ENCODE results near the gene SVEP1. TPM values are rescaled to one million over a fixed set of nuclear protein-coding genes. Genes with fewer than 3 reads are reported as not detected.

Gene SVEP1
- 16.2 and 16.4 TPM in 2 replicates for total RNA-seq

DNA sequence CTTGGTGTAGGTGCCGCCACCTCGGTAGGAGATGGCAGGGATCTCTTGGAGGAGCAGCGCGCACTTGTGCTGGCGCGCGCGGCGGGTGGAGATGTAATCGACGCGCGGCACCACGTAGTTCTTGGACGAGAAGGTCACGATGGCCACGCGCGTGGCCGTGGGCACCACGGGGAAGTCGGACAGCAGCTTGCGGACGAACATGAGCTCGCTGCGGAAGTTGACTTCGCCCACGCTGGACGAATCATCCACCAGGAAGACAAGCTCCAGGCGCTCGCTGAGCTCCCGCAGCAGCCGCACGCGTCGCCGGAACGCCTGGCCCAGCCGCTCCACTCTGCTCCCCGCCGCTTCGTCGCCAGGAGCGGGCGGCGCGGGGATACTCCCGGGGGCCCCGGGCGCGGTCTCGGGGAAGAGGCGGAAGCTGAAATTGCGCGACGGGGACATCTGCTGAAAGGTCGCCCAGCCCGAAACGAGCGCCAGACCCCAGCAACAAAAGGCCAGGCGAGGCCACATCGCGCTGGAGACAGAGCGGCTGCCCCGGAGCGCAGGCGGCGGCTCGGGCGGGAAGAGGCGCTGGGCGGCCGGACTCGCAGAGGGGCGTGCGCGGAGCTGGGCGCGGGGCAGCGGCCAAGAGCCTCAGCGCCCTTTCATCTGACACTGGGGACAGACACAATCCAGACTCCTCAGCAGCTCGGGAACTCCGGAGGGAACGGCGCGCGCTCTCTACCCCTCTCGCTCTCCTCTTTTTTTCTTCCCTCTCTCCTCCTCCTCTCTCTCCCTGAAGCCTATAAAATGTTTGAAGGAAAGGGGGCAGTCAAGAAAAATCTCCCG lies at the start of gene SVEP1:
SVEP1 (minus strand) TSS at position 708 of the 828 bp plus-strand sequence; CDS start at position 510, 198 bp downstream.

DNA sequence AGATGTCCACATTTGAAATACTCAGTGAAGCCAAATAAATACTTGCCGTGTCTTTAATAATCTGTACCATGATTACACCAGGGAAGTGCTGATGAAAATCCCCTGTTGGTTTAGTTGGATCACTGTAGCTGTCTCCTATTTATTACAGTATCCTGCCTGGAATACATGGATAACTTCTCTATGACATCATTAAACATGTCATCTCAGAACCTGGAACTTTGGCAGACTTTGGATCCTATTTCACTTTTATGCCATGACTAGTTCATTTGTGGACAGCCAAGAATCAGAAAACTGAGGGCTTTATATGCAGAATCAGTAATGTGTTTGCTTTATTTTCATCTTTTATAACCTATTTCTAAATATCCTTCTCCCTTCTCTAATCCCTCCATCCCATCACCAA lies 241.8 kb downstream of the SVEP1 start, which contains the start of gene TXNDC8:
TXNDC8 (minus strand) TSS at position 137 of the 400 bp plus-strand sequence.

Small RNA genes within 50 kb of the gene (small RNA-seq; reads per million reads assigned to genes)
- gene RNU6-1039P = not detected

Other genes with a start within 250 kb of the SVEP1 start
- not detected in 2 replicates for gene TXNDC8, start 241.9 kb downstream of the SVEP1 start, total RNA-seq
- gene MUSK, start 89.0 kb upstream of the SVEP1 start, total RNA-seq = under 0.01 TPM in 1 of 2 replicates, not detected in the other

Data from subcutaneous preadipocyte (primary cell).